ACHN (cell line): ENCODE data around the gene FAM110D.

Source experiments
- DNase-seq: peaks from one replicate; pipeline ENCODE4 v3.0.0-alpha.2; 2015
- in situ Hi-C: cut with HindIII; loops from 2 replicates; pipeline ENCODE4 v1.10.0; 2017; ENCODE audit warnings: low sequenced_read_pairs, low pct_ligation_motif_present, low pct_unique_long_range_greater_than_20kb

Gene FAM110D

DNA sequence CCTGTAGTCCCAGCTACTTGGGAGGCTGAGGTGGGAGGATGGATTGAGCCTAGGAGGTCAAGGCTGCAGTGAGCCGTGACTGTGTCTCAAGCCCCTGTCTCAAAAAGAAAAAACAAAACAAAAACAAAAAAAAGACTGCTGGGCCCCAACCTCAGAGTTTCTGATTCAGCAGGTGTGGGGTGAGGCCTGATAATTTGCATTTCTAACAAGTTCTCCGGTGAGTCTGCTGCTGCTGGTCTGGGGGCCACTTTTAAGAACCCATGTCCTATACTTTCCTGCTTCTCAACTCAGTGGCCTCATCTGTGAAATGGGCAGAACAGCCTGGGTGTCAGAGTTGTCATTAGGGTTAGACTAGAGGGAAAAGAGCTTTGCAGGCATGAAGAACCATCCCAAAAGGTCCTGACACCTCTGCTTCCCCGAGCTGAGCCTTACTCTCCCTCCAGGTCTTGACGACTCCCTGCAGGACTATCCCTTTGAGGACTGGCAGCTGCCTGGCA lies 21.2 kb downstream of the FAM110D start:
- in situ Hi-C loops: no loop called here
- DNase-seq: no peak

DNA sequence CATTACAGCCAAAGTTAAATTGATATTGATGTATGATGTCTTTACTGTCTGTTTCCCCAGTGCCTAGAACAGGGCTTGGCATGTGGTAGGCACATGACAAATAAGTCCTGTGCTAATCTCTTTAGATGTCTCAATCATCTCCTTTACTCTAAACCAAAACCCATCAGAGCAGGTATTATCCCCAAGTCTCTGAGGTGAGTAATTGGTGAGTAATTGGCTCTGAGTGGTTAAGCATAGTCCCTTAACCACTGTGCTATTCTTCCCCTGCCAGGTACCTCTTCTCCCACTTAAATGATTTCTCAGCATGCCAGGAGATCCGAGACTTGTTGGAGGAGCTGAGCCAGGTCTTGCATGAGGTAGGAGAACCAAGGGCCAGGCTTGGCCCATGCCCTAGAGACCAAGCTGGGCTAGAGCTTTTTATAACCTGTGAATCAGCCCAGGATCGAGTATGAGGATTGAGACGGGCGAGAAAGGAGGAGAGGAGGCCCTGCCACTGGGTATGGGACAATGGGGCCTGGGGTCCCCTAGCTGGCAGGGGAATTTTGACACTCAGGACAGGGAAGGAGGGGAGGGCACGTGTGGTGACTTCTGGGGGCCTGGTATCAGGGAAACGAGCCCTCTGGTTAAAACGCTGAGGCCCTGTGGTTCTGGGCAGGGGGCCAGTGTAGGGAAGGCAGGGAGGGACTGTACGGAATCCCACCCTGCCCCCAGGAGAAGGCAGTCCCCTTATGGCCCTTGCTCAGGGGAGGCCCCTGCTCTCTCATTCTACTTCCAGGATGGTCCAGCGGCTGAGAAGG lies 22.9 kb downstream of the FAM110D start:
- in situ Hi-C loops: no loop called here
- no peak for DNase-seq

DNA sequence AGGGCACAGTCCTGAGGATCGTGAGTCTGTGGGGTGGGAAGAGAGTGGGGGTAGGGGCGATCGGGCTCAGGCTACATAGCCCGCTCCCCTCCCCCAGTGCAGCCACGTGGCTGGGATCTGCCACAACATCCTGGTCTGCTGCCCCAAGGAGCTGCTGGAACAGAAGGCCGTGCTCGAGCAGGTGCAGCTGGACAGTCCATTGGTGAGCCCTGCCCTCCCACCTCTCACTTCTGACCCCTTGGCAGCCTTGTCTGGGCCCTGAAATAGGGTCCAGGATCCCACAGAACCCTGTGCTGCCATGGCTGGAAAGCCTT lies 23.5 kb downstream of the FAM110D start:
- in situ Hi-C loops: no loop called here

DNA sequence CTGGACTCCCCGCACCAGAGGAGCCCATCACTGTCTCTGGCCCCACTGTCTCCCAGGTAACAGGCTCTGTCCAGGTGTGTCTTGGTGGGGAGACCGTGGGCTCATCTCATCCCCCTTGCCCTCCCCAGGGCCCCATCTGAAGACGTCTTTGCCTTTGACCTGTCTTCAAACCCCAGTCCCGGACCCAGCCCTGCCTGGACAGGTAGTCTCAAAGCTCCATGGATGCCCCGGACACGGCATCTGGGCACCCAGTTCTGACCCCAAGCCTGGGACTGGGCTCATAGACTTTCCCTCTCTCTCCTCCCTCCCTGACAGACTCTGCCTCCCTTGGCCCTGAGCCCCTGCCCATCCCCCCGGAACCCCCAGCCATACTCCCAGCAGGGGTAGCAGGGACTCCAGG lies 25.2 kb downstream of the FAM110D start:
- in situ Hi-C loops: no loop called here
- no peak for DNase-seq

More for the DNA sequence above, 23.5 kb downstream of the FAM110D start:
- DNase-seq: no peak

DNA sequence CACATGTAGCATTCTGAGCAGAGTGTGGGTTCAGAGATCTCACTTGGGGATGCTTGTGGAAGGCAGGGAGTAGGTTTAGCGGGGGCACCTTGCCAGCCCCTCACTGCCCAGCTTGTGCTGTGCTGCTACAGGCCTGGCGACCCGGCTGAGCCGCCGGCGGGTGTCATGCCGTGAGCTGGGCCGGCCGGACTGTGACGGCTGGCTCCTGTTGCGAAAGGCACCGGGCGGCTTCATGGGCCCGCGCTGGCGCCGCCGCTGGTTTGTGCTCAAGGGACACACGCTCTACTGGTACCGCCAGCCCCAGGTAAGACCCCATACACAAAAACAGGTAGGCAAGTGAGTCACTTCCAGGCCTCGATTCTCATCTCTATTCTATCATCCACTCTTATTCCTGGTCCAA lies 26.0 kb downstream of the FAM110D start:
- in situ Hi-C loops: no loop called here

DNA sequence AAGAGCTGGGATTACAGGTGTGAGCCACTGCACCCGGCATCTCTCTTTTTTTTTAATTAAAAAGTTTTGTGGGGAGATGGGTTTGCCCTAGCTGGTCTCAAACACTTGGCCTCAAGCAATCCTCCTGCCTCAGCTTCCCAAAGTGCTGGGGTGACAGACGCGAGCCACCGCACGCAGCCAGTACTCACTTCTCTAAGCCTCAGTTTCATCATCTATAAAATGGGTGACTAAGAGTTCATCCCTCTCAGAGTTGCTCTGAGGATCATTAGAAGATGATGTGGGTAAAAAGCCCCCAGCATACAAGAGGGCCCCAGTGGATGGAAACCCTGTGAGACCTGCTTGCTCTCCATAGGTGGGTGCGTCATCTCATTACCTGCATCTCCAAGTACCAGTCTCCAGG lies 29.0 kb downstream of the FAM110D start:
- in situ Hi-C loops: no loop called here
- no peak for DNase-seq

More for the DNA sequence above, 26.0 kb downstream of the FAM110D start:
- DNase-seq: no peak

DNA sequence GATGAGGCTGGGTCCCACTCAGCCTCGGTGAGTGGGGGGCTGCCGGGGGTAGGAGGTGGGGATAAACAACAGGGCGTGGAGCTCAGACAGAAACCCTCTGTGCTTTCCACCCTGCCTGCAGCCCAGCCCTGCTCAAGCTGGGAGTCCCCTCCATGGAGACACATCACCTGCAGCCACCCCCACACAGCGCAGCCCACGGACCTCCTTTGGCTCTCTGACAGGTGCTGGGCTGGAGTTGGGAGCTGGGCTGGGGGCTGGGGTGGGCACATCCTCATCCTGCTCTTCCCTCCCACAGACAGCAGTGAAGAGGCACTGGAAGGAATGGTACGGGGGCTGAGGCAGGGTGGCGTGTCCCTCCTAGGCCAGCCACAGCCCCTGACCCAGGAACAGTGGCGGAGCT lies 29.6 kb downstream of the FAM110D start:
- no peak for DNase-seq
- in situ Hi-C loops: no loop called here

DNA sequence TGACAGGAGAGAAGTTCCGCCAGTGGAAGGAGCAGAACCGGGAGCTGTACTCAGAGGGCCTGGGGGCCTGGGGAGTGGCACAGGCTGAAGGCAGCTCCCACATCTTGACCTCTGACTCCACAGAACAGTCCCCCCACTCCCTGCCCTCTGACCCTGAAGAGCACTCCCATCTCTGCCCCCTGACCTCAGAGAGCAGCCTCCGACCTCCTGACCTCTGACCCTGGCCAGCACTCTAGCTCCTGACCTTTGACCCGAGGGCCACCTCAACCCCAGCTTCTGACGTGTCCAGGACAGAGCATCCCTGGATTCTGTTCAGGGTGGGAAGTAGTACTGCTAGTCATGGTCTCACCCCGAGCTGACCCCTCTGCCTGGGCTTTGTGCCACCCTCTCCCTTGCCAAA lies 30.5 kb downstream of the FAM110D start:
- in situ Hi-C loops: no loop called here
- no peak for DNase-seq

DNA sequence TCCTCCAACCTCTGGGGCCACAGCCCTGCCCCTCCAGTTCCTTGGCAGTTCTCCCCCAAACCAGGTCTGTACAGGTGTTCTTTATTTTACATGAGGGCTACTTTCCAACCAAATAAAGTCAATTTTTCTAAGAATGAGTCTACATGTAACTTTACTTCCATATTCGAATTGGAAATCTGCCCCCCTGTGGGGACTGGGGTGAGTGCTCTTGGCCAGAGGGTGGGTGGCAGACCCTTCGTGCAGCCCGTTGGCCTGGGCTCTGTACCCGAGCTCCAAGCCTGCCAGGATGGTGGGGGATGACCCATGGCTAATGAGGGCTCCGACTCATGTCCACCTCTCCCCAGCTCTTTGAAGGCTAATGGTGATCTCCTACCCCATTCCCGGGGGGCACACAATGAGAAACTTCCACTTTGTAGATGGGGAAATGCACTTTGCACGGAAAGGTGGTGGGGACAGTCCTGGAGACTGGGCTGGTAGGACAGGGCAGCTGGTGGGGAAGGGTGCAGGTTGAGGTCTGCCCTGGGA lies 30.9 kb downstream of the FAM110D start:
- in situ Hi-C loops: no loop called here
- DNase-seq: no peak

DNA sequence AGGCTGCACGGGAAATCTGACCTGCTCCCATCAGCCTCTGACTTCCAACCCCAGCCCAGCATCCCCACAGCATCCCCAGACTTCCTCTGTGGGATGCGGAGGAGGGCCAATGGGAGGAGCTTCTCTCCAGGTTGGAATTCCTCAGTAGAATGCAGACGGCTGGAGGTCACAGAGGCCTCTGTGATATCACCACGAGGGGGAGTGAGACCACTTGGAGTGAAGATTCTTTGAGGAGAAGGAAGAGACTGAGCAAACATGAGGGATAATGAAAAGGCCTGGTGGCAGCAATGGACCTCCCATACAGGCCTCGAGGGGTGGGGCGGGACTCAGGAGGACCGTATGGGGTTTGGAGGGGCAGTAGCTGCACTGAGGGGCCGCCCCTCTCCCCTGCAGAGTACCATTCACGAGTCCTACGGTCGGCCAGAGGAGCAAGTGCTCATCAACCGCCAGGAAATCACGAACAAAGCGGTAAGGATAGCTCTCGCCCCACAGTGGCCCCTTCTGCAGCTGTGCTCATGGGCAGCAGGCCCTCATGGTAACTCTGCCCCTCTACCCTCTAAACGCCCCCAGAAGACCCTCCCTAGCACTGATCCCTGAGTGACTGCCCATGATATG lies 31.6 kb downstream of the FAM110D start, which contains the start of gene CATSPER4:
Gene CATSPER4, plus strand, starts transcription at position 230 of the 615 bp plus-strand sequence. Its CDS starts 26 bp downstream, at position 256.
- in situ Hi-C loops: no loop called here
- no peak for DNase-seq

DNA sequence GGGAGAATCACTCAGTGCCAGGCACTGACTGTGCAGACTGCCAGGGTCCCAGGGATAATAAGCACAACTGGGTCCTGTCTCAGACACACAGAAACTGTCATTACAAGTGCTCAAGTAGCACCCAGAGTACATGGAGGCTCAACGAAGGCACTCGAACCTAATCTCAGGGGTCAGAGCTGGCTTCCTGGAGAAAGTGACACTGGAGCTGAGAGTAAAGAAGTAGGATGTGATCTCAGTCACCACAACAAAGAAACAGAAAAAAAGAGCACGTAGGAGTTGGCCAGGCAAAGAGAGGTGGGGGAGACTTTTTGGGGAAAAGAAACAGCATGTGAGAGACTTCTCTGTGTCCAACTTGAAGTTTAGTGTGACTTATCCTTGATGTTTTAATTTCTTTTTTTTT lies 32.9 kb downstream of the FAM110D start:
- in situ Hi-C loops: no loop called here
- DNase-seq: no peak

DNA sequence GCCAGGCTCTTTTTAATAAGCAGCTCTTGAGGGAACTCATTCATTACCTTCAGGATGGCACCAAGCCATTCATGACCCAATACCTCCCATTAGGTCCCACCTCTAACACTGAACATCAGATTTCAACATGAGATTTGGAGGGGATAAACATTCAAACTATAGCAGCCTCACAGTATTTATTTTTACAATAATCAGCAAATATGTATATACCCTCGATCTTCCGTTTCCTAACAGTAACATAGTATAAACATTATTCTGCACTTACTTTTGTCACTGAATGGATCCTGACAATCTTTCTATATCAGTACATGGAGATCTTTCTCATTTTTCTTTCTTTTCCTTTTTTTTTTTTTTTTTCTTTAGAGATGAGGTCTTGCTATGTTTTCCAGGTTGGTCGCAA lies 36.9 kb downstream of the FAM110D start:
- in situ Hi-C loops: no loop called here
- no peak for DNase-seq

DNA sequence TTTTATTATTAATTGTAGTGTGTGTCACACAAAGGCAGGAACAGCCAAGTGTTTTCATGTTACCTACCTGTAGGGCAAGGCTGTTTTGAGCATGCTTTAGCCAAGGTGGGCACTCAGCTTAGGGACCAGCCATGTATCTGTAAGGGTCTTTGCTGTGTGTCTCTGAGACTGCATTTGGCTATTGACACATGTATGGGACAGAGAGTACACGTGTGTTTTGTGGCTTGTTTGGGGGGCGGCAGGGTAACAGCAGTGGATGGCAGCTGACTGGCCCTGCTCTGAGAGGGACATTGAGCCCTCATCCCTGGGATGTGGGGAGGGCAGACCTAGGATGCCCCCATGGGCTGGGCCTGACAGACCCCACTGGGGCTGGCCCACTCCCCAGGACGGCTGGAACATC lies 38.4 kb downstream of the FAM110D start:
- no peak for DNase-seq
- in situ Hi-C loops: no loop called here

DNA sequence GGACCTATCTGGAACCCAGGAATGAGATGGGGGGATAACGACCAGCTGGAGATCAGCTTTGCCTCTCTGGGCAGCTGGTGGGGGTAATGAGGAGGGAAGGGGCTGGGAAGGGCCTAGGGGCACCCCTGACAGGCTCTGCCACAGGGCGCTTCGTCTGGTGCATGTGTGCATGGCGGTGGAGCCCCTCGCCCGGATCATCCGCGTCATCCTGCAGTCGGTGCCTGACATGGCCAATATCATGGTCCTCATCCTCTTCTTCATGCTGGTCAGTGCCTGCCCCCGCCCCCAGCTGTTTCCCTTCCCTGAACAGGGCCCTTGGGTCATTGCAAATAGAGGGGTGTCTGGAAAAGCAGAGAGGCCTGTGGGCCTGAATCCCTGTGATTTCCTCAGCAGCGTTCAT lies 38.9 kb downstream of the FAM110D start:
- in situ Hi-C loops: no loop called here
- no peak for DNase-seq

DNA sequence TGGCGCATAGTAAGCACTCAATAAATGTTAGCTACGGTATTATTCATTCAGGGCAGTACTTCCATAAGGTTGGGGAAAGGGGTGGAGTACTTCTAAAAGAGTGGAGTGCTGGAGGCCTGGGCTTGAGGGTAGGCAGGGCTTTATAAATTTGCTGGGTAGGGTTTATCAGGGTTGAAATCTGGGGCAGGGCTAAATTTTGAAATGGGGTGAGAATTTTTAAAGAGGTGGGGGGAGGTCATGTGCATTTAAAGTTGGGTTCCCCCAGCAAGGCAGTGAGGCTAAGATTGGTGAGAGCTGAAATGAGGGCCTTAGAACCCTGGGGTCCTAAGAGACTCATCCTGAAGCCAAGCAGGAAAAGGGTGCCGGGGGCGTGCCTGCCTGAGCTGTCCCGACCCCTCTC lies 41.5 kb downstream of the FAM110D start:
- no peak for DNase-seq

DNA sequence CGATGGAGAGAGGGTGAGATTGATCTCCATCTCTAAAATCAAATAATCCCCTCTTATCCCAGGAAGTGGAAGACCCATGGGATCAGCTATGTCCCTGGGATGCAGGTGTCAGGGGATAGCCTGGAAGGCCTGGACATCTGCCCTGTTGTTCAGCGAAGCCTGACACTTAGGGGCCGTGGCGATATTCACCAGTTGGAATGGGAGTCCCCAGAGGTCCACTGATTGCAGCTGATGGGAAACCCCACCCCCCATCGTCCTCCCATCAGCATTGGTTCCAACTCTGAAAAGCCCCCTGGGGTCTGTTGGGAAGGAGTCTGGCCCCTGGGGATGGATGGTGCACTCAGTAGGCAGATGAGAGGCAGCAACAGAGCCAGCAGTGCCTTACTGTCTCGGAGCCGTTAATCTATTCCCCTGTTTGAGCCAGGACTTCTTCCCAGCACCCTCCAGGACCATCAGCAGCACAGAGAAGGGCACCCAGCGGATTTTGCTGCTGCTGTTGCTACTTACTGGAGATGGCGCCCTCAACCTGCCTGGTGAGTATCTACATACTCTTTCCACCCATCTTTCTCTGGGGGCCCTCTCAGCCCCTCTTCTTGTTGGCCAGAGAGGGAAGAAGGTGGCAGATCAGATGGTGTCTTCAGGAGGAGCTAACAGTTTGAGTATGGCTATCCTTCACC lies 44.9 kb downstream of the FAM110D start:
- DNase-seq: no peak
- in situ Hi-C loops: no loop called here

More for the DNA sequence above, 41.5 kb downstream of the FAM110D start:
- in situ Hi-C loops: no loop called here

DNA sequence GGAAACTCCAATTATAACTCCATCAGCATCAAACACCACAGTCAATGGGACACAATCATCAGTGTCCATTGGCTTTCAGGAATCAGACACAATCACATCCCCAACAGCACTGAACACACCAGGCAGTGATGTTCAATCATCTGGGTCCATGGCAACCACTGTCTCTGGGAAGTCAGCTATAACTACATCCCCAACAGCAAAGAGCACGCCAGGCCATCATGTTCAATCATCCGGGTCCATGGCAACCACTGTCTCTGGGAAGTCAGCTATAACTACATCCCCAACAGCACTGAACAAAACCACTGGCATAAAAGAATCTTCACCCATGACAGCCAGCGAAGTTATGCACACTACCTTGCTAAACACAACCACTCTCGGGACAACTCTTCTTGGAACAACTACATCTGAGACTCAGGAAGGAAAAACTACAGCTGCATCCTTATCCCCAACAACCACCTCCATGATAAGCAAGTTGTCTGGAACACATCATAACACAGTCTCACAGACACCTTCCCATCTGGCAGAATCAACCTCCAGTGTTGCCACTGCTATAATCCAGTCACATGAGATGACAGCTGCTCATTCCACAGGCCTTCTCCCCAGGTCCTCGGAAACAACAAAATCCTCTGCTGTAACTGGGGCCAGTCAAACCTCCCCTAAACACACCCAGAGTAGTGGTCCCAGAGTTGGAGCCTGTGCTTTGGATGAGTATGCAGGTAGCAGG lies 51.4 kb downstream of the FAM110D start:
- no peak for DNase-seq
- in situ Hi-C loops: no loop called here

DNA sequence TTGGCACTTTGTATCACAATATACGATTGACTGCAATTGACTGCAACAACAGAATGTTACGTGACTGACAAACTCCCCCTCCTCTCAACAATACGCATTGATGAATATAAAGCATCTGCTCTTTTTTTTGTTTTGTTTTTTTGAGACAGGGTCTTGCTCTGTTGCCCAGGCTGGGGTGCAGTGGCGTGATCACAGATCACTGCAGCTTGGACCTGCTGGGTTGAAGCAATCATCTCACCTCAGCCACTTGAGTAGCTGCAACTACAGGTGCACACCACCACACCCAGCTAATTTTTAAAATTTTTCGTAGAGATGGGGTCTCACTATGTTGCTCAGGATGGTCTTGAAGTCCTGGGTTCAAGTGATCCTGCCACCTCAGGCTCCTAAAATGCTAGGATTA lies 53.8 kb downstream of the FAM110D start:
- in situ Hi-C loops: no loop called here
- no peak for DNase-seq
